ENCODE measurements around the gene BOK. TPM values are rescaled to one million over a fixed set of nuclear protein-coding genes. Genes with fewer than 3 reads are reported as not detected.

BOK gene
- total and polyA plus RNA-seq, 2 of the 13 experiments (the other 11 are each of a cell fraction or from before 2014, with no cell fraction given), result 35.5 to 39.2 TPM

DNA sequence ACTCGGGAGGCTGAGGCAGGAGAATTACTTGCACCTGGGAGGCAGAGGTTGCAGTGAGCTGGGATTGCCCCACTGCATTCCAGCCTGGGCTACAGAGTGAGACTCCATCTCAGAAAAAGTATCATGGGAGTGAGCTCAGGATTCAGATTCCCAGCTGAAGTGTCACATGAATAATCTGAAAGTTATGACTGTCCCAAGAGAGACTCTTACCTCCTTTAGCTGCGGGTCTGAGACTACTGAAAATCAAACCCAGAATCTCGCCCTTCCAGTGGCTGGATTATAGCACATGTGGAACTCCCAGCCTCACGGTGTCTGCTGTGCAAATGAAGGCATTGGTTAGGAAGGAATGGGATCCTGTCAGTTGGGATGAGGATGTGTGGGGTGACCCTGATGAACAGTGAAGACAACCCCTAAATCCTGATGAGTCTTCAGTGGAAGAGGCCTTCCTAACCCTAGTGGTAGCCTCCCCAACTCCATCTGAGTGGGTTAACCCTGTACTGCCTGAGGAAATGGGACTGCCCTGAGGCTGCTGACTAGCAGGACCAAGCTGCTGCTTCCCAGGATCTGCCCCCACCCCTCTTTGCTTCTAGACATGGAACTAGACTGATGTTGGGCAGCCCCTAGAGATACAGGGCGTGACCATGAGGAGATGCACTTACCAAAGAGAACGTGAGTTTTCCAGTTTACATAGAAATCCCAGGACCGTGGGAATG, 16.5 kb downstream of the BOK start (continued):
- no peak for TF ChIP-seq SRSF9 (IDR thresholded peaks at IDR 0.05; ENCODE audit: borderline replicate concordance, insufficient read depth, low read depth, low read length, poor library complexity, severe bottlenecking)
- TF ChIP-seq, protein P1, sequence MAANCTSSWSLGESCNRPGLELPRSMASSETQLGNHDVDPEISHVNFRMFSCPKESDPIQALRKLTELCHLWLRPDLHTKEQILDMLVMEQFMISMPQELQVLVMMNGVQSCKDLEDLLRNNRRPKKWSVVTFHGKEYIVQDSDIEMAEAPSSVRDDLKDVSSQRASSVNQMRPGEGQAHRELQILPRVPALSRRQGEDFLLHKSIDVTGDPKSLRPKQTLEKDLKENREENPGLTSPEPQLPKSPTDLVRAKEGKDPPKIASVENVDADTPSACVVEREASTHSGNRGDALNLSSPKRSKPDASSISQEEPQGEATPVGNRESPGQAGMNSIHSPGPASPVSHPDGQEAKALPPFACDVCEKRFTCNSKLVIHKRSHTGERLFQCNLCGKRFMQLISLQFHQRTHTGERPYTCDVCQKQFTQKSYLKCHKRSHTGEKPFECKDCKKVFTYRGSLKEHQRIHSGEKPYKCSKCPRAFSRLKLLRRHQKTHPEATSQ (CRISPR knock-in tag; IDR thresholded peaks at IDR 0.05; ENCODE audit: borderline replicate concordance), result no peak

DNA sequence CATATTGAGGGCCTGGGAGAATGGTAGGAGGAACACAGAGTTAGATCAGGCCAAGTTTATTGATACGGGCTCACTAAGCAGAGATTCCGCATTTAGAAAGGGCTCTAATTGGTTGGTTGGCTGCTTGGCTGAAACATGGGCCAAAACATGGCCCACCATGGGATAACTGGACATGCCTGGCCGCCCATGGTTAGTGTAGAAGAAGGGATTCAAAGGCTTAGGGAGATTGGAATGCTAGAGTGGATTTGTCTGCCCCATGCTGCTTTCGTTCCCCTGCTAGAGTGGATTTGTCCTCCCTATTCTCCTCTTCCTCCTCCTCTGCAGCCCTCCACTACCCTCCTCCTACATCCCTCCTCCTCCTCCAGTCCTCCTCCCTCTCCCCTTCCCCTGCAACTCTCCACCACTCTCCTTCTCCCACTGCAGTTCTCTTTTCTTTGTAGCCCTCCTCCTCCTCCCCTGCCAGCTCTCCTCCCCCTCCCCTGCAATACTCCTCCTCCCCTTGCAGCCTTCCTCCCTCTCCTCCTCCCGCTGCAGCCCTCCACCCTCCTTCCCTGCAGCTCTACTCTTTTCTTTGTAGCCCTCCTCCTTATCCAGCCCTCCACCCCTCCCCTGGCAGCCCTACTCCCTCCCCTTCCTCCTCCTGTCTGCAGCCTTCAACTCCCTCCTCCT, 17.2 kb downstream of the BOK start:
- WGBS (ENCODE audit: low lambda C conversion rate), result 93% methylated on average over 5 of the region's 5 CpGs
- Histone ChIP-seq H2AFZ (ENCODE audit: low read length) (no peak overlapping the region), H3K4me2 (ENCODE audit: low read depth, low read length) (no peak overlapping the region), H4K20me1 (ENCODE audit: insufficient read depth, low read length) (peaks cover 9% of the 10 kb centered on the region; the same call in 1 of the 2 replicates), H3K79me2 (ENCODE audit: insufficient read depth, low read length) (no peaks in the 10 kb centered on the region), H3K4me3 (replicated peaks in 1 of 3; ENCODE audit: insufficient read depth in 1 of 3, low read depth in 2 of 3, low read length in 3 of 3) (no peak overlapping the region), H3K27ac (ENCODE audit: extremely low read length, insufficient read depth, low read length) (no peak overlapping the region), H3K4me1 (ENCODE audit: insufficient read depth, low read length) (peaks cover 8% of the 10 kb centered on the region), H3K9me3 (ENCODE audit: low read length) (no peaks in the 10 kb centered on the region), H3K27me3 (ENCODE audit: control insufficient read depth in 1 of 2, insufficient read depth in 2 of 2, low read length in 2 of 2) (no peaks in the 10 kb centered on the region), H3K9ac (ENCODE audit: insufficient read depth, low read depth, low read length) (no peak overlapping the region), H3K36me3 (replicated peaks in 1 of 2; ENCODE audit: control insufficient read depth in 1 of 2, insufficient read depth in 2 of 2, low read length in 2 of 2) (peaks cover 8 to 23% of the 10 kb centered on the region in 2 experiments; a peak in 4 of 5 replicates)
- ChIA-PET CTCF (ENCODE audit: low intra/inter-chr PET ratio, low total read pairs) (no interaction called here), POLR2A (no interaction called here)
- FAIRE-seq (no peak), ATAC-seq (no peak), DNase-seq (ENCODE audit: low spot score) (no peak)
- in situ Hi-C loops (cut with HindIII; ENCODE audit: extremely low pct_ligation_motif_present, low pct_unique_long_range_greater_than_20kb), result no loop called here
- BruUV-seq (replicated peaks), result no TSS peak
- intact Hi-C loops (cut with micrococcal nuclease; ENCODE audit: unreplicated experiment), result no loop called here
- TF ChIP-seq RARG (CRISPR knock-in tag; IDR thresholded peaks at IDR 0.05; ENCODE audit: low read depth), result no peak
- TF ChIP-seq AKAP8 (CRISPR knock-in tag; IDR thresholded peaks at IDR 0.05), result 0 out of 2 replicates have a peak, but pooled peaks have one; percentile 5
- TF ChIP-seq POLR2A (IDR thresholded peaks at IDR 0.05; ENCODE audit: insufficient read depth in 1 of 2, low read depth in 2 of 2, low read length in 2 of 2), result peak in 1 of 2 experiments; percentile 20; a peak in 1 of 4 replicates
- TF ChIP-seq JUNB (CRISPR knock-in tag; IDR thresholded peaks at IDR 0.05; ENCODE audit: borderline replicate concordance), result no peak
- TF ChIP-seq MXI1 (IDR thresholded peaks at IDR 0.05; ENCODE audit: borderline replicate concordance, low read depth, low read length), result no peak
- no peak for TF ChIP-seq HMG20A (CRISPR knock-in tag; IDR thresholded peaks at IDR 0.05; ENCODE audit: borderline replicate concordance)
- TF ChIP-seq HES4 (CRISPR knock-in tag; IDR thresholded peaks at IDR 0.05; ENCODE audit: borderline replicate concordance), result 0 out of 2 replicates have a peak, but pooled peaks have one; percentile 16
- no peak for TF ChIP-seq ZEB1 (IDR thresholded peaks at IDR 0.05; ENCODE audit: insufficient replicate concordance, low read depth)
- TF ChIP-seq ZBTB1 (CRISPR knock-in tag; IDR thresholded peaks at IDR 0.05; ENCODE audit: borderline replicate concordance), result no peak
- TF ChIP-seq ZSCAN25 (CRISPR knock-in tag; IDR thresholded peaks at IDR 0.05), result peak; percentile 92
- TF ChIP-seq PRPF4 (IDR thresholded peaks at IDR 0.05; ENCODE audit: low read depth, low read length, poor library complexity, severe bottlenecking), result no peak
- TF ChIP-seq ZNF12 (CRISPR knock-in tag; IDR thresholded peaks at IDR 0.05), result no peak
- no peak for TF ChIP-seq SNAI1 (CRISPR knock-in tag; IDR thresholded peaks at IDR 0.05; ENCODE audit: borderline replicate concordance)
- no peak for TF ChIP-seq ZNF124 (CRISPR knock-in tag; IDR thresholded peaks at IDR 0.05)
- TF ChIP-seq, protein P2, sequence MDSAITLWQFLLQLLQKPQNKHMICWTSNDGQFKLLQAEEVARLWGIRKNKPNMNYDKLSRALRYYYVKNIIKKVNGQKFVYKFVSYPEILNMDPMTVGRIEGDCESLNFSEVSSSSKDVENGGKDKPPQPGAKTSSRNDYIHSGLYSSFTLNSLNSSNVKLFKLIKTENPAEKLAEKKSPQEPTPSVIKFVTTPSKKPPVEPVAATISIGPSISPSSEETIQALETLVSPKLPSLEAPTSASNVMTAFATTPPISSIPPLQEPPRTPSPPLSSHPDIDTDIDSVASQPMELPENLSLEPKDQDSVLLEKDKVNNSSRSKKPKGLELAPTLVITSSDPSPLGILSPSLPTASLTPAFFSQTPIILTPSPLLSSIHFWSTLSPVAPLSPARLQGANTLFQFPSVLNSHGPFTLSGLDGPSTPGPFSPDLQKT (CRISPR knock-in tag; IDR thresholded peaks at IDR 0.05; ENCODE audit: borderline replicate concordance), result no peak
- TF ChIP-seq RAD21 (CRISPR knock-in tag; IDR thresholded peaks at IDR 0.05), result no peak
- no peak for TF ChIP-seq GTF3A (CRISPR knock-in tag; conservative IDR thresholded peaks at IDR 0.05)
- TF ChIP-seq ZZZ3 (CRISPR knock-in tag; IDR thresholded peaks at IDR 0.05; ENCODE audit: borderline replicate concordance), result no peak
- no peak for TF ChIP-seq ZNF749 (CRISPR knock-in tag; IDR thresholded peaks at IDR 0.05; ENCODE audit: borderline replicate concordance)
